Endodermal cell (in vitro differentiated cells): ENCODE results near the gene SPTY2D1. TPM values are rescaled to one million over a fixed set of nuclear protein-coding genes. Genes with fewer than 3 reads are reported as not detected.

ENCODE experiments used
- DNase-seq: peaks from one replicate; pipeline ENCODE4 v3.0.0-alpha.2; 2017
- H3K27ac ChIP-seq: 2 replicates; pipeline ENCODE4 v1.5.1; 2013; ENCODE audit warnings: mild to moderate bottlenecking, low read depth, low read length, moderate library complexity
- H3K27me3 ChIP-seq: 2 replicates; pipeline ENCODE4 v1.6.1; 2013; ENCODE audit warnings: mild to moderate bottlenecking, low read length, moderate library complexity; ENCODE audit not compliant: insufficient read depth, control insufficient read depth, poor library complexity, severe bottlenecking
- H3K36me3 ChIP-seq: 2 replicates; pipeline ENCODE4 v1.7.0; 2013; ENCODE audit warnings: mild to moderate bottlenecking, low read length, moderate library complexity; ENCODE audit not compliant: control insufficient read depth, insufficient read depth
- H3K4me1 ChIP-seq: one replicate; pipeline ENCODE4 v1.7.0; 2013; ENCODE audit warnings: low read length; ENCODE audit not compliant: control insufficient read depth, insufficient read depth
- H3K4me3 ChIP-seq: 2 replicates; pipeline ENCODE4 v1.5.1; 2013; ENCODE audit warnings: mild to moderate bottlenecking, low read length, moderate library complexity
- H3K9ac ChIP-seq: 2 replicates; pipeline ENCODE4 v1.6.1; 2013; ENCODE audit warnings: mild to moderate bottlenecking, low read length, moderate library complexity; ENCODE audit not compliant: poor library complexity, severe bottlenecking; ENCODE audit errors: extremely low read depth
- H3K9me3 ChIP-seq: 2 replicates; pipeline ENCODE4 v1.6.1; 2013; ENCODE audit warnings: mild to moderate bottlenecking, low read length, moderate library complexity; ENCODE audit not compliant: control insufficient read depth
- H3K27ac Mint-ChIP-seq: 2 replicates; pipeline ENCODE4 v1.8.0; 2020; ENCODE audit warnings: mixed read lengths
- H3K27me3 Mint-ChIP-seq: 2 replicates; pipeline ENCODE4 v1.8.0; 2021; ENCODE audit warnings: mild to moderate bottlenecking, mixed read lengths; ENCODE audit not compliant: insufficient read depth
- H3K36me3 Mint-ChIP-seq: 2 replicates; pipeline ENCODE4 v1.8.0; 2020; ENCODE audit warnings: low read depth, mixed read lengths
- H3K4me1 Mint-ChIP-seq: 2 replicates; pipeline ENCODE4 v1.8.0; 2020; ENCODE audit warnings: mixed read lengths
- H3K4me3 Mint-ChIP-seq: 2 replicates; pipeline ENCODE4 v1.8.0; 2020; ENCODE audit warnings: mild to moderate bottlenecking, moderate library complexity, mixed read lengths
- H3K9me3 Mint-ChIP-seq: 2 replicates; pipeline ENCODE4 v1.8.0; 2020; ENCODE audit warnings: mild to moderate bottlenecking, mixed read lengths
- CTCF ChIP-seq: fragments of 200-600 bp; sonication (generic); conservative IDR thresholded peaks from 2 replicates; pipeline ENCODE4 v1.5.0; 2021; ENCODE audit warnings: antibody characterized with exemption, mild to moderate bottlenecking
- WGBS, 2 experiments: methylation state at CpG; one replicate each; pipeline versions ENCODE4 v1.1.5 to v1.1.7; 2013; ENCODE audit warnings: missing lambda C conversion rate in 2 of 2, mixed read lengths in 1 of 2; ENCODE audit not compliant: insufficient coverage in 1 of 2, insufficient read length in 1 of 2; 5-methylcytosine and 5-hydroxymethylcytosine counted together
- total RNA-seq, 2 donors: library from RNA; stranded (reverse); fragmentation: NEBNext Ultra II Directional in 1 of 2; extraction: Animal tissue kit (Norgen Biotek cat#: 25700) in 1 of 2; gene quantifications; 2 replicates in 1 of 2; 3 replicates in 1 of 2; pipeline ENCODE4 v1.2.1, GENCODE V29; 2021

The SPTY2D1 gene
- total RNA-seq, 2 donors from 2014 or later = 19.3 to 22.9 TPM

- H3K9me3 Mint-ChIP-seq = no peaks in the 10 kb centered on the region
- H3K9ac ChIP-seq = no peak overlapping the region
- WGBS, 2 experiments = 96 to 100% methylated on average over 2 to 3 of the region's 3 CpGs
- no peak for DNase-seq
- no peak overlapping the region for H3K27ac Mint-ChIP-seq
- no peaks in the 10 kb centered on the region for H3K4me1 ChIP-seq
- H3K36me3 Mint-ChIP-seq = peaks cover 65% of the 10 kb centered on the region
- H3K4me1 Mint-ChIP-seq = no peaks in the 10 kb centered on the region
- H3K27me3 ChIP-seq = no peaks in the 10 kb centered on the region
- H3K27me3 Mint-ChIP-seq = no peaks in the 10 kb centered on the region
- no peak overlapping the region for H3K4me3 ChIP-seq
- no peak overlapping the region for H3K4me3 Mint-ChIP-seq
- H3K9me3 ChIP-seq = no peaks in the 10 kb centered on the region
- no peak overlapping the region for H3K27ac ChIP-seq
- peaks cover 72% of the 10 kb centered on the region for H3K36me3 ChIP-seq
- no peak for TF ChIP-seq CTCF
Observed at GRCh38 chr11:18608376-18608775, 25.8 kb downstream of the SPTY2D1 start.

GRCh38 chr11:18600915-18601569 is 33.1 kb downstream of the SPTY2D1 start:
- no peak overlapping the region for H3K4me3 Mint-ChIP-seq
- no peaks in the 10 kb centered on the region for H3K27me3 Mint-ChIP-seq
- no peaks in the 10 kb centered on the region for H3K27me3 ChIP-seq
- WGBS, 2 experiments = 90 to 92% methylated on average over 2 to 4 of the region's 4 CpGs
- peaks cover 36% of the 10 kb centered on the region for H3K36me3 Mint-ChIP-seq
- no peak for DNase-seq
- no peak overlapping the region for H3K27ac Mint-ChIP-seq
- no peak overlapping the region for H3K27ac ChIP-seq
- H3K4me3 ChIP-seq = no peak overlapping the region
- no peaks in the 10 kb centered on the region for H3K9me3 Mint-ChIP-seq
- H3K9me3 ChIP-seq = no peaks in the 10 kb centered on the region
- H3K4me1 ChIP-seq = peaks cover 3% of the 10 kb centered on the region
- H3K9ac ChIP-seq = no peak overlapping the region
- no peak for TF ChIP-seq CTCF
- peaks cover 5% of the 10 kb centered on the region for H3K4me1 Mint-ChIP-seq
- peaks cover 26% of the 10 kb centered on the region for H3K36me3 ChIP-seq

GRCh38 chr11:18599739-18600230 is 34.4 kb downstream of the SPTY2D1 start, which contains the start of gene MISFA:
MISFA (plus strand) TSS chr11:18599789; CDS start chr11:18599929, 140 bp downstream.
- H3K9me3 Mint-ChIP-seq = no peaks in the 10 kb centered on the region
- DNase-seq = no peak

More at GRCh38 chr11:18599739-18600230, 34.4 kb downstream of the SPTY2D1 start, which contains the start of gene MISFA:
- Histone ChIP-seq H3K4me1 (peaks cover 3% of the 10 kb centered on the region), H3K27me3 (no peaks in the 10 kb centered on the region), H3K27ac (no peak within 1 kb of the TSS), H3K4me3 (no peak within 1 kb of the TSS), H3K9me3 (no peaks in the 10 kb centered on the region), H3K9ac (no peak within 1 kb of the TSS), H3K36me3 (peaks cover 24% of the 10 kb centered on the region)
- Mint-ChIP-seq H3K4me1 (peaks cover 5% of the 10 kb centered on the region), H3K36me3 (peaks cover 36% of the 10 kb centered on the region), H3K4me3 (no peak within 1 kb of the TSS), H3K27me3 (no peaks in the 10 kb centered on the region), H3K27ac (no peak within 1 kb of the TSS)
- WGBS, 2 experiments = 89 to 93% methylated on average over 6 of the region's 7 CpGs
- no peak for TF ChIP-seq CTCF
